CD1c-positive myeloid dendritic cell (primary cell): Measurements from ENCODE around the gene RERE.
"Not testable (repeated sequence)": the region's sequence is repeated elsewhere in the genome, so short reads cannot be mapped to it uniquely, and the experiment has no call there.

Experiments
- DNase-seq: peaks from one replicate; pipeline ENCODE4 v3.0.0-alpha.2; 2016; ENCODE audit errors: extremely low spot score

Gene RERE

GRCh38 chr1:8641377-8641997 is 176.0 kb downstream of the RERE start:
- DNase-seq = no peak

DNA sequence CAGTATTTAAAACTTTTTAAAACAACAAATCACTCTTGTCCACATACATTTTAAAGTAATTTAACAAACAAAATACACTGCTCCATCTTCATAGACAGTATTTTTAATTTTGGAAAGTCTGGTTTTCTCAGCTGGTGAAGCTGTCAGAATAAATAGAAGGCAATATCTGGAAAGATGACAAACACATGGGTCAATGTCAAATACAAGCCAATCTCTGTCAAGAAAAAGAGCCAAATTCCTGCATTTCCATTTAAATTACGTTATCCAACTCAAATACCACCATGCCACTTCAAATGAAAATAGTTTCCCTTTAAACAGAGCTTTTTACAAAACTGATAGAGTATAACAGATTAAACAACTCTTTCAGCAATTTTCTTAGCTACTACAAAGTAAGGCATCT is 176.5 kb downstream of the RERE start:
- no peak for DNase-seq

- no peak for DNase-seq
Observed at GRCh38 chr1:8639148-8639547, 178.3 kb downstream of the RERE start.

DNA sequence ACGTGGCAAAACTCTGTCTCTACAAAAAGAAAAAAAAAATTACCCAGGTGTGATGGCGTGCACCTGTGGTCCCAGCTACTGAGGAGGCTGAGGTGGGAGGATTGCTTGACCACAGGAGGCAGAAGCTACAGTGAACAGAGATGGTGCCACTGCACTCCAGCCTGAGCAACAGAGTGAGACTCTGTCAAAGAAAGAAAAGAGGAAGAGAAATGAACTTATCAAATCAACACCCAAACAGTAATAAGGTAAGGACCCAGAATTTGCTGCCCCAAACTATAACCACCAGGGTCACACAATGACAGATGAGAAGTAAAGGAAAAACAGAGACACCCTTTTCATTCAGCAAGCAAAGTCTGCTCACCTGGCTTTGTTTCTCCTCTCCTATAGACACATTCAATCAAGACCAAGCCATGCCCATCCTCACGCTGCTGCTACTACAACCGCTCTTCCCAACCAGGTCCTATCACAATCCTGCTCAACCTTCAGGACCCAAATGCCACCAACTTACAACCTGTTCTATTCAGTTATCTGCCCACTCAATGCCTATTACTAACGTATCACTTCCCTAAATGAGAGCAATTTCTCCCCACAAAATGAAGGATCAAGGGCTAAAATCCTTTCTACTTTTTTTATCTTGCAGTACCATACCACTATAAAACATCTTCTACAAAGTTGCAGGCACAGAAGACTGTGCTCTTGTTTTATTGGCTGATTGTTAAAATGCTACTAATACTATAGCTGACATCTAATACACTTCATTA is 183.5 kb downstream of the RERE start:
- peak; percentile 32 for DNase-seq

- DNase-seq = no peak
Observed at GRCh38 chr1:8632102-8632501, 185.3 kb downstream of the RERE start.

GRCh38 chr1:8631163-8631562 is 186.3 kb downstream of the RERE start:
- DNase-seq = no peak

- peak; percentile 57 for DNase-seq
Observed at GRCh38 chr1:8629241-8630091, 188.0 kb downstream of the RERE start.

GRCh38 chr1:8628606-8629005 is 188.8 kb downstream of the RERE start:
- no peak for DNase-seq

- no peak for DNase-seq
Observed at GRCh38 chr1:8627728-8628127, 189.7 kb downstream of the RERE start.

- no peak for DNase-seq
Observed at GRCh38 chr1:8625981-8626898, 191.2 kb downstream of the RERE start.

DNA sequence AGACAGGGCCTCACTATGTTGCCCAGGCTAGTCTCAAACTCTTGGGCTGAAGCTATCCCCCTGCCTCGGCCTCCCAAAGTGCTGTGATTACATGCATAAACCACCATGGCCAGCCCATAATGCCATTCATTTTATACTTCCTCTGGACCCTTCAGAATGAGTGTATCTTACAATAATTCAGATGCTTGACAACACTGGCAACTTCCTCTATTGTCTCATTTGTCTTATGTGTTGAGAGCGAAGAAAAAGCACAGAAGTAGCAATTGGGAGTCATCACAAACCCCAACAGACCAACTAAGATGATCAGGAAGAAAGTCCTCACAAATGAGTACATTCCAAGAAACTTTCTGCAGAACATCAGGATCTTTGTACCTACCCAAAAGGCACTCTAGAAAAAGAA is 191.9 kb downstream of the RERE start:
- peak; percentile 45 for DNase-seq

DNA sequence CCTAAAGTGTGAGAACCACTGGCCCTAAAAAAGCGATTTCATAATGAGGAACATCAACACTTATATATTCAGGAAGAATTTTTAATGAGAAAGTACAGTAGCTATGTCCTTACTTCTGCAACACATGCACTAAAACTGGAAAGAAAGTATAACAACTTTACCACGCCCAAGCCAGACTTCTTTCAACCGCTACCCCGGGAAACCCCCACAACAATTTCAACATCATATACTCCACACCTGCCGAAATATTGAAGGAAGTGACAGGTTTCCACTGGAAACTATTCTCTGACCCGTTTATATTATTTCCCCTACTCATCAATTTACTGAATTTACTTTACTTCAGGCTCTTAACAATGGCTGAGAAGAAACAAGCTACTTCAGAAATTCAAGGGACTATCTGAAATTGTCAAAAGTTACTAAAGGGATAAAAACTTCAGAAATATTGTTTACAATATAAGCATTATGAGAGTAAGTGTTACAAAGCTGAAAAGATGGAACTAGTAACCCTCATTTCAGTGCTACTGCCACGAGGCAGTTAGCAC is 193.7 kb downstream of the RERE start:
- DNase-seq = not testable (repeated sequence)

DNA sequence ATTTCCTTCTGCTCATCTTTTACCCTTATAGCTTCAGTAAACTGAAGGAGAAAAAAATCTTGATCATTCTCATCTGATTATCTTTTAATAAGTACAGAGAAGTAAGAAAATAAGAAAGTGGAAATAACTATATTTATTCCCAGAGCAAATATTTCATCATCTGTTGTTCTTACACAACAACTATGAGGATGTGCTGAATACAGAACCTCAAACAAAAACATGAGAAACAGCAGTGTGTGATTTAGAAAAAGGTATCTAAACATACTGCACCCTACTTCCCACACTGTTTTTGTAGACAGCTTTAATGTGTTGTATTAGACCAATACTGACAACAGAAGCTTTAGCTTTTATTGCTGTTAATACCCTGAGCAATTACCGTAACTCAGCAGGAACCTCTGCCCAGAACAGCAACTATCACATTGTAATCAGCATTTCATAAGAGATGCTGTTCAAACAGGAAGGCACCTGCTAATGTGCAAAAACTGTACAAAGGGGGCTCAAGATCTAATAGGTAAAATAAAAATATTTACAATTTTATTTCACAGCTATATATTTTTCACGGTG is 195.6 kb downstream of the RERE start:
- peak; percentile 7 for DNase-seq

DNA sequence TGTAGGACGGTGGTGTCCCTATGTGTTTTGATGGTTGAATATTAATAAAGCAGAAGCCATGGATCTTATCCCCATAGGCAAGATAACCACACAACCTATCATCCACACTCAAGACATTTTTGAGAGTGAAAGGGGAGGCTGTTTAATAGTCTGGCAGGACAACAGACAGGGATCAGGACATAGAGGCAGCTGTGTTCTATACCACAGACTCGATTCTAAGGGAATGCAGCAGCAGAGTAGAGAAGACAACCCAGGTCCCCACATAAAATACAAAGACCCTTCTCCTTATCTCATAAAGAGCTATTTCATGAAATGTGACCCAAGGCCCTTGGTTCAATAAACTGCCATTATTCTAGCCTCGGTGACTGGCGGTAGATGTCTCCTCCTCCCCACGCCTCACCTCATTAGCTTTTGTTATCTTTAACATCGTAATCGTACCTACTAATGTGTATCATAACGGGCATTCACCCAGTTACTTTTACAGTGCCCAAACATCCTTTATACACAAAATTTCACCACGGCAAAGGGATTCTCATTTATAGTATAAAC is 196.3 kb downstream of the RERE start:
- not testable (repeated sequence) for DNase-seq

DNA sequence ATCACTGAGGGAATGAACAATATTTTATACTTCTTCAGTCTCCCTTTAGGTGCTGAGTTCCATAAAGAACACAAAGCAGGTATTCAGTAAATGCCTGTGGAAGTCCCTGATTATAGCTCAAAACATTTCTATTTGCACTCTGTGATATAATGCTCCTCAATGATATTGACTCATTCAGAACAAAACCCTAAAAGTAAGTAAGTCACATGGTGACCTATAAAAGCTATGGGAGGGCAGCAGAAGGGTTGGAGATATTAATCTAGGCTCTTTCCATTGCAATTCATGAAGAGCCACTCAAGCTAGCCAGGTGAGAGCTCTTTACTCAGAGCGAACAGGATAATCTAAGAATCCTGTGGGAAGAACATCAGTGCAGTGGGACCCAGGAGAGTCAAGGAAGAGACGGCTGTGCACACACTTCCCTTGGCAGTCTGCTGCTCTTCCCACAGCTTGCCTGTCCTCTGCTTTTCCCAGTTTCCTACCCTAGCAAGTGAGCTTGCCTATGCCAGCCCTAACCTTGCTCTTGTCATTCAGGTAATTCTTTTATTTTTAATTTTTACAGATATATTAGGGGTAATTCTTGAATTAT is 197.4 kb downstream of the RERE start:
- not testable (repeated sequence) for DNase-seq

GRCh38 chr1:8619419-8619818 is 198.0 kb downstream of the RERE start:
- DNase-seq = not testable (repeated sequence)

GRCh38 chr1:8616791-8617190 is 200.6 kb downstream of the RERE start:
- not testable (repeated sequence) for DNase-seq

GRCh38 chr1:8611634-8612515 is 205.6 kb downstream of the RERE start:
- not testable (repeated sequence) for DNase-seq

DNA sequence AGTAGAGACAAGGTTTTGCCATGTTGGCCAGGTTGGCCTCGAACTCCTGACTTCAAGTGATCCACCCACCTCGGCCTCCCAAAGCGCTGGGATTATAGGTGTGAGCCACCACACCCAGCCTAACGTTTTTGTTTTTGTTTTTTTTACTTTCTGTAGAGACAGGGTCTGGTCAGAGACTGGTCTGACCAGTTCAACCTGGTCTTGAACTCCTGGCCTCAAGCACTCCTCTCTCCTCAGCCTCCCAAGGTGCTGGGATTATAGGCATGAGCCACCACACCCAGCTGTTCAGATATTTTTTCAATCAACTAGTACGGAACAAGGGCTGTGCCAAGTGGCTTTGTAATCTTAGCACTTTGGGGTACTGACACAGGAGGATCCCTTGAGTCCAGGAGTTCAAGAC is 209.5 kb downstream of the RERE start:
- DNase-seq = no peak
